ENCODE measurements around the gene SLC39A11.
"Not testable (repeated sequence)": the region's sequence is repeated elsewhere in the genome, so short reads cannot be mapped to it uniquely, and the experiment has no call there.

Gene SLC39A11

GRCh38 chr17:72665852-72666851, 426.3 kb downstream of the SLC39A11 start:
- DNase-seq: no peak

- no peak for DNase-seq
Observed at GRCh38 chr17:72662827-72663190, 429.7 kb downstream of the SLC39A11 start.

- DNase-seq: no peak
Observed at GRCh38 chr17:72661945-72662826, 430.3 kb downstream of the SLC39A11 start.

- DNase-seq: no peak
Observed at GRCh38 chr17:72661116-72661944, 431.2 kb downstream of the SLC39A11 start.

GRCh38 chr17:72660274-72661115, 432.0 kb downstream of the SLC39A11 start:
- DNase-seq: no peak

GRCh38 chr17:72659811-72660210, 432.7 kb downstream of the SLC39A11 start:
- DNase-seq: no peak

DNA sequence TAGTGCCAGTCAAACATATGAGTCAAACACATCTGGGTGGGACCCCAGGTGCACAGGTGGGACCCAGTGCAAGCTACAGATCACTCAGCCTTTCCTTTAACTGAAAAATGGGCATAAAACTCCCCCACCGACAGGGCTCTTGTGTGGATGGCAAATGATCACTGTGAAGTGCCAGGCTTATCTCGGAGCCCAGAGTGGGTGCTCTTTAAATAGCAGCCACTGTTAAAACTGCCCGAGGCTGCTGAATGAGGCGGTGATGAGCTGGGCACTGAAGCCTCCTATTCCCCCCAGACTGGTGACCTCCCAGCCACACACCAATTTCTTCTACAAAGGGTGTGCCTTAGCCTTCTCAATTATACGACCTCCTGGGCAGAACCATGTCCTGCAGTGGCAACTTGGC, 433.8 kb downstream of the SLC39A11 start:
- DNase-seq: no peak

DNA sequence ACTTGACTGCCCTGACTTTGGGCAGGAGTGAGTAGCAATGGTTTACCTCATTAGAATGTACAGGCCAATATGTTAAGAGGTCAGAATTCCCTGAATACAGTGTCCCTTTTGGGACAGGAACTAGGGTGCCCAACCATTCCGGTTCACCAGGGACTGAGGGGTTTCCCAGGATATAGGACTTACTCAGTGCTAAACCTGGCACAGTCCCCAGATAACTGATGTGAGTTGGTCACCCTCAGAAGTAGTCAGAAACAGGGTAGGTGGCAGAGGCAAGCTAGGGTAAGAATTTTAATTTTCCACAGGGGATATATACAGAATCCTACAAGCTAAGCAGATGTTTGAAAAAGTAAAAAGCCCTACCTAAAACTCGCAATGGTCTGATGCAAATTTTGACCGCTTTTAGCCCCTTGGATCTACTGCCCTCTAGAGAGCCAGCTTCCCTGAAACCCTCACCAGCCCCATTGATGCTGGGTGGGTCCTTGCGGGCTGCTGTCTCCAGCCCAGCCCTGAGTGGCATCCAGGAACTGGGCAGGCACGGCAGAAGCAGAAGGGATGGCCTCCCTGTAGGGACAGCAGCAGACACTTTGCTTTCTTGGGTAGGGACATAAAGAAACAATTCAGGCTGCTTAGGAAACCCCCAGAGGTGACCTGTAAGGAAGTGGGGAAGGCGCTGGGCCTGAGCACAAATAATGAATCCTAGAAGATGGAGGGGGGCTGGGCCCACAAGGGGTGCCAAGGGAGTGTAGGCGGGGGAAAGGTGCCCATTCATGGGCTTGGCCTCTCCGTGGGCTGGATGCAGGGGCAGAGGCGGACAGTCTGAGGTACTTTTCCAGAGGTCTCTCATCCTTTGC, 434.8 kb downstream of the SLC39A11 start:
- no peak for DNase-seq

DNA sequence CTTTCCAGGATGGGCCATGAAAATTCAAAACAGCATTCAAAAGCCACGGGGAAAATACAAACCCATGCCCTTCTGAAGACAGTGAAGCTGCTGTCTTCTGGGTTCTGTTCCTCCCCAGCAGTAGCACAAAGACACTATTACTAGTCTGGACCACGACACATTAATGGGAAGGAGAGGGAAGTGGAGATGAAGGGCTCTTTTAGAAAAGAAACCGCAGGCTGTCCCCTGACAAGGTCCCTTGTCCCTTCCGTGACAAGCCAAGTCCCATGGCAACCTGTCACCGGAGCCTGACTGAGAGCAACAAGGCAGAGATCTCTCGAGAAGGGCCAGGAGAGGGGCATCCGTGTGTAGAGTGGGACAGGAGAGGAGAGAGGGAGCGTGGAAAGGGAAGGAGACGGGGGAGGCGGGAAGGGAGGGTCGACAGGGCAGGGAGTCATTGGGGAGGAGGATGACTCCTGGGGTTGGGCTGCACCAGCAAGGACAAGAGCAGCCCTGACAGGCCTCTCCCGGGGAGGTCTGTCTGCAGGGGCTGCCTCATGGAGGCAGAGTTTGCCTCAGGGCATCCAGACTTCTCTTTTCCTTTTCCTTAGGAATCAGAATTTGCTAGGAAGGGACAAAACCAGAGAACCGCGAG, 436.2 kb downstream of the SLC39A11 start:
- DNase-seq: no peak

DNA sequence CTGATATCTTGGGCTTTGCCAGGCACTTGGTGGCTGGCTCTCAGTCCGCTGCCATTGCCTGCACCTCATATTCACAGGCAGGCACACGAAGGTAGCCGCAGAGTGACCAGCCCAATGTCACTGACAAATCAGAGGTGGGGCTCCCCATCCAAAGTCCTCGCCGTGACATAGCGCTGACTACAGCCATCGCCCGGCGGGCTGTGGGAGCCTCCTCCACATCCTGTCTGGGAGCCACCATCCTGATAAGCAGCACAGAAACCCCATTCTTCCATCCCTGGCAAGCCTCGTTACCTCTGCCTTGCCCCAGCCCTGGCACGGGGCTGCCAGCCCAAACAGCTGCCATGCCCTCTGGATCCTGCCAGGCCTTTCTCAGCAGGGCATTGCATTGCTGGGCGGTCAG, 437.8 kb downstream of the SLC39A11 start:
- DNase-seq: no peak

DNA sequence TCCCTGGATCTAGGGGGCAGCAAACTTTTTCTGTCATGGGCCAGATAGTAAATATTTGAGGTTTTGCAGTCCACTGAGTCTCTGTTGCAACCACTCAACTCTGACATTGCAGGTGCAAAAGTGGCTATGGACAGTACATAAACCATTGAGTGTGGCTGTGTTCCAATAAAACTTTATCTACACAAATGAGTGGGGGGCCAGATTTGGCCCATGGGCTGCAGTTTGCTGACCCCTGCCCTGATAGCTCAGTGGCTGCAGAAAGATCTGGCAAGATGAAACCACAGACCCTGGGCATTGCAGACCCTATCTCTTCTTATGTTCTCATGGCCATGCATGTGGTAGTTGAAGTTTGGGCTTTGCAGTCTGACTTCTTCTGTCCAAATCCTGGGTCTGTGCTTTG, 440.5 kb downstream of the SLC39A11 start:
- no peak for DNase-seq

GRCh38 chr17:72648702-72649101, 443.8 kb downstream of the SLC39A11 start:
- DNase-seq: no peak

GRCh38 chr17:72646176-72646575, 446.3 kb downstream of the SLC39A11 start:
- DNase-seq: no peak

- DNase-seq: no peak
Observed at GRCh38 chr17:72644492-72644891, 448.0 kb downstream of the SLC39A11 start.

DNA sequence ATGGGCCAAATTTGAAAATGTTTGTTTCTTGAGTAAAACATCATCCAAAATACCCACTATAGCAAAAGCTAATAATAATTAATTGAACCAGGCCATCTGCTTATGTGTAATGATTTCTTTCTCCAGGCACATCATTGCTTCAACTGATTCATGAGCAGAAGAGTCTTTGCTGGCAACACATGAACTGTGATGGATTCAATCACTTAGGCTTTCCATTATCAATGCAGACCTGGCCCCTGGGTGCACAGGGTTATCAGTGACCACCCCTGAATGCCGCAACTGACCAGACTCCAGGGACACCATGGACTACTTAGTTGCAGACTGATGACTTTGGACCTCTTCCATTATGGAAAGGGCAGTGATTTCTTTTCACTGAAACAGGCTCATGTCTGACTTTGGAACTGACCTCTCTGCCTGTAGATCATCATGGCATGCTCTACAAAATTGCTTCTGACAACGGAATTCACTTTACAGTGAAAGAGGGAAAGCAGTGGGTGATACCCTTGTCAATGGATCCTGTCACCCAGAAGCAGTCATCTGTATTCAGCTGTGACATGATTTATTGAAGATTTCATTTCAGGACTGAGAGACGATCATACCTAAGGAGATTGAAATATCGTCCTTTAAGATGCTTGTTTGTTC, 448.8 kb downstream of the SLC39A11 start:
- no peak for DNase-seq

GRCh38 chr17:72642720-72643119, 449.8 kb downstream of the SLC39A11 start:
- DNase-seq: no peak

DNA sequence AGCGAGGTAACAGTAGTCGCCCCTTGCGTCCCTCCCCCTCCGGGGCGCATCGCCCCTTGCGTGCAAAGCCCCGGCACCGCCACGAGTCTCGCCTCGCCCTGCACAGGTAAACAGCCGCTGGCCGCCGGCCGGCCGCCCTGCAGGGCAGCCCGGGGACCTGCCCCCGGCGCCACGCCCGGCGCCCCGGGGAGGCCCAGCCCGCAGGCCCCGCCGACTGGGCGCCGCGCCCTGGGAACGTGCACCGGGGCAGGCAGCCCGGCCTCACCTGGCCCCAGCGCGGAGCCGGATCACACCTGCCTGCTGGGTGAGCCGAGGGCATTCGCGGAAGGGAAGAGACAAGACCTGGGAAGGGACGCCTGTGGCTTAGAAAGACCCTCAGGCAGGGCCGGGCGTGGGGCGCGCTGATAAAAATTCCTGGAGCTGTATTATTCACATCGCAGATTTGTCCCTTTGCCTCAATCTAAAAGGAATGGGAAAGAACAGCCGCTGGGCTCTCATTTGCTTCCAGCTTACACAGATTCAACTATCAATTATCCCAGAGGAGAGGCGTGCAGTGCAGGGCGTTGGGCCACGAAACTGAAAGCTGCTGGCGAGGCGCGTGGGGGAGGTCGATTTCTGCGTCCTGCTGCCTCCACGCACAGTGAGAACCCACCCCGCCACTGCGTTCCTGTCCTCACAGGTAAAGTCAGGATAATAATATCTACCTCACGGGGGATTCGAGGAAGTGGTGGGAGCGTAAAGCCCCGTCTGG, 451.9 kb downstream of the SLC39A11 start:
- DNase-seq: no peak

DNA sequence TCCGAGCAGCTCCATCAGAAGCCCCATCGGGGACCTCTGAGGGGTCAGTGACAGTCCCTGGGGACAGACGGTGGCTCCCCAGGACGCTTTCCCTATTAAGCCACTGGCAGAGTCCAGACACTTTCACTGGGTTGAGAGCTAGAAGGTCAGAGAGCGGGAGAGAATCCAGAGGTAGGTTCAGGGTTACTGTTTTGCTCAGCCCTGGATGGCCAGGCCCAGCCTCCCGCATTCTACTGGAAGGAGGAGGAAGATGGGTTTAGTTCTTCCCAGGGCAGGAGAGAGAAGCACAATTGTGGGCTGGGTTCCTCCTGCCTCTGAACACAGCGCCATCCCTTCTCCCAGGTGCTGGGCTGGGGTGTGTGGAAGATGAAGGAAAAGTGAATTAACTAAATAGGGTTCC, 452.8 kb downstream of the SLC39A11 start:
- DNase-seq: no peak

- not testable (repeated sequence) for DNase-seq
Observed at GRCh38 chr17:72638932-72639331, 453.6 kb downstream of the SLC39A11 start.

All from stimulated activated CD4-positive, alpha-beta T cell treated with anti-CD3 and anti-CD28 coated beads, Interleukin-4, amount 100 ng/mL, for 4 hours (primary cell).